Measurements from ENCODE around the gene FAIM2. TPM values are rescaled to one million over a fixed set of nuclear protein-coding genes. Genes with fewer than 3 reads are reported as not detected.

Gene FAIM2
- polyA plus RNA-seq (2013), result not detected

- Histone ChIP-seq H3K27ac (ENCODE audit: insufficient read depth in 1 of 2, low read depth in 1 of 2, low read length in 2 of 2, poor library complexity in 1 of 2, severe bottlenecking in 2 of 2) (no peak within 1 kb of the TSS), H3K27me3 (replicated peaks in 2 of 5; ENCODE audit: control insufficient read depth in 4 of 5, insufficient read depth in 5 of 5, low read length in 4 of 5) (peaks cover 0 to 36% (median 20%) of the 10 kb centered on the region in 5 experiments), H3K4me3 (ENCODE audit: control insufficient read depth in 1 of 7, extremely low read depth in 1 of 7, insufficient read depth in 4 of 7, low read depth in 2 of 7, low read length in 6 of 7) (peak within 1 kb of the TSS in 3 of 7 experiments; percentile 32 to 42 (median 36)), H3K9me3 (ENCODE audit: control extremely low read depth in 1 of 5, control insufficient read depth in 4 of 5, insufficient read depth in 2 of 5, low read depth in 1 of 5, low read length in 4 of 5) (no peaks in the 10 kb centered on the region), H3K36me3 (ENCODE audit: control insufficient read depth in 4 of 4, insufficient read depth in 4 of 4, low read length in 3 of 4) (no peaks in the 10 kb centered on the region), H3K4me1 (ENCODE audit: control extremely low read depth in 1 of 4, control insufficient read depth in 4 of 4, insufficient read depth in 4 of 4, low read length in 3 of 4) (peaks cover 0 to 12% (median 5%) of the 10 kb centered on the region in 4 experiments)
- CTCF ChIA-PET, result interaction anchor here (0.9 to 2.3 kb wide), 2 partner anchors 12 to 66 kb away, joined by 3 to 7 read pairs; no protein-coding TSS in a partner anchor
- peak; percentile 11 to 64 (median 53) for DNase-seq
- POLR2A ChIA-PET, result no interaction called here
- WGBS (ENCODE audit: insufficient coverage), result 5% methylated on average over 28 of the region's 56 CpGs
Measured at GRCh38 chr12:49903700-49904423, at the start of gene FAIM2. FAIM2 (minus strand) TSS chr12:49903900; CDS start chr12:49903792, 108 bp downstream.

GRCh38 chr12:49953151-49953550 lies 49.5 kb upstream of the FAIM2 start:
- WGBS (ENCODE audit: insufficient coverage), result 79% methylated on average over 2 of the region's 4 CpGs
- POLR2A ChIA-PET, result no interaction called here
- DNase-seq, result no peak
- Histone ChIP-seq H3K4me3 (ENCODE audit: control insufficient read depth in 1 of 7, extremely low read depth in 1 of 7, insufficient read depth in 4 of 7, low read depth in 2 of 7, low read length in 6 of 7) (no peak overlapping the region), H3K4me1 (ENCODE audit: control extremely low read depth in 1 of 4, control insufficient read depth in 4 of 4, insufficient read depth in 4 of 4, low read length in 3 of 4) (peaks cover 6 to 20% (median 18%) of the 10 kb centered on the region in 4 experiments), H3K27ac (ENCODE audit: insufficient read depth in 1 of 2, low read depth in 1 of 2, low read length in 2 of 2, poor library complexity in 1 of 2, severe bottlenecking in 2 of 2) (no peak overlapping the region), H3K9me3 (ENCODE audit: control extremely low read depth in 1 of 5, control insufficient read depth in 4 of 5, insufficient read depth in 2 of 5, low read depth in 1 of 5, low read length in 4 of 5) (no peaks in the 10 kb centered on the region), H3K27me3 (replicated peaks in 2 of 5; ENCODE audit: control insufficient read depth in 4 of 5, insufficient read depth in 5 of 5, low read length in 4 of 5) (peaks cover 0 to 99% (median 61%) of the 10 kb centered on the region in 5 experiments), H3K36me3 (ENCODE audit: control insufficient read depth in 4 of 4, insufficient read depth in 4 of 4, low read length in 3 of 4) (no peaks in the 10 kb centered on the region)
- CTCF ChIA-PET, result interaction anchor here (1.8 to 5.4 kb wide), 2 partner anchors 14 to 37 kb away, joined by 3 to 32 read pairs; no protein-coding TSS in a partner anchor

- Histone ChIP-seq H3K4me1 (ENCODE audit: control extremely low read depth in 1 of 4, control insufficient read depth in 4 of 4, insufficient read depth in 4 of 4, low read length in 3 of 4) (peaks cover 6 to 20% (median 18%) of the 10 kb centered on the region in 4 experiments), H3K27ac (ENCODE audit: insufficient read depth in 1 of 2, low read depth in 1 of 2, low read length in 2 of 2, poor library complexity in 1 of 2, severe bottlenecking in 2 of 2) (no peak overlapping the region), H3K4me3 (ENCODE audit: control insufficient read depth in 1 of 7, extremely low read depth in 1 of 7, insufficient read depth in 4 of 7, low read depth in 2 of 7, low read length in 6 of 7) (no peak overlapping the region), H3K36me3 (ENCODE audit: control insufficient read depth in 4 of 4, insufficient read depth in 4 of 4, low read length in 3 of 4) (no peaks in the 10 kb centered on the region), H3K27me3 (replicated peaks in 2 of 5; ENCODE audit: control insufficient read depth in 4 of 5, insufficient read depth in 5 of 5, low read length in 4 of 5) (peaks cover 0 to 99% (median 62%) of the 10 kb centered on the region in 5 experiments), H3K9me3 (ENCODE audit: control extremely low read depth in 1 of 5, control insufficient read depth in 4 of 5, insufficient read depth in 2 of 5, low read depth in 1 of 5, low read length in 4 of 5) (no peaks in the 10 kb centered on the region)
- ChIA-PET CTCF (interaction anchor here (1.8 to 5.4 kb wide), 2 partner anchors 15 to 38 kb away, joined by 3 to 32 read pairs; no protein-coding TSS in a partner anchor), POLR2A (no interaction called here)
- no peak for DNase-seq
- WGBS (ENCODE audit: insufficient coverage), result 17% methylated on average over 1 of the region's 1 CpG
Measured at GRCh38 chr12:49952391-49953055, 48.8 kb upstream of the FAIM2 start.

- Histone ChIP-seq H3K36me3 (ENCODE audit: control insufficient read depth in 4 of 4, insufficient read depth in 4 of 4, low read length in 3 of 4) (no peaks in the 10 kb centered on the region), H3K4me1 (ENCODE audit: control extremely low read depth in 1 of 4, control insufficient read depth in 4 of 4, insufficient read depth in 4 of 4, low read length in 3 of 4) (peaks cover 6 to 19% (median 17%) of the 10 kb centered on the region in 4 experiments), H3K9me3 (ENCODE audit: control extremely low read depth in 1 of 5, control insufficient read depth in 4 of 5, insufficient read depth in 2 of 5, low read depth in 1 of 5, low read length in 4 of 5) (no peaks in the 10 kb centered on the region), H3K4me3 (ENCODE audit: control insufficient read depth in 1 of 7, extremely low read depth in 1 of 7, insufficient read depth in 4 of 7, low read depth in 2 of 7, low read length in 6 of 7) (no peak overlapping the region), H3K27ac (ENCODE audit: insufficient read depth in 1 of 2, low read depth in 1 of 2, low read length in 2 of 2, poor library complexity in 1 of 2, severe bottlenecking in 2 of 2) (no peak overlapping the region), H3K27me3 (replicated peaks in 2 of 5; ENCODE audit: control insufficient read depth in 4 of 5, insufficient read depth in 5 of 5, low read length in 4 of 5) (peaks cover 0 to 96% (median 55%) of the 10 kb centered on the region in 5 experiments)
- ChIA-PET POLR2A (no interaction called here), CTCF (interaction anchor here (5.4 kb wide), 1 partner anchor 15 kb away, joined by 32 read pairs; no protein-coding TSS in a partner anchor)
- DNase-seq, result no peak
- WGBS (ENCODE audit: insufficient coverage), result 69% methylated on average over 12 of the region's 14 CpGs
Measured at GRCh38 chr12:49951411-49952240, 47.9 kb upstream of the FAIM2 start.

GRCh38 chr12:49950273-49951251 lies 46.9 kb upstream of the FAIM2 start, which contains the start of gene AQP2:
AQP2 (plus strand) TSS chr12:49950737; CDS start chr12:49950831, 94 bp downstream.
- CTCF ChIA-PET, result interaction anchor here (0.8 to 6.4 kb wide), 4 partner anchors 10 to 105 kb away, joined by 3 to 44 read pairs (median 8); partner anchors contain the start of gene AQP5
- 90% methylated on average over 27 of the region's 32 CpGs for WGBS (ENCODE audit: insufficient coverage)
- H3K9me3 ChIP-seq (ENCODE audit: control extremely low read depth in 1 of 5, control insufficient read depth in 4 of 5, insufficient read depth in 2 of 5, low read depth in 1 of 5, low read length in 4 of 5), result no peaks in the 10 kb centered on the region
- H3K27me3 ChIP-seq (replicated peaks in 2 of 5; ENCODE audit: control insufficient read depth in 4 of 5, insufficient read depth in 5 of 5, low read length in 4 of 5), result peaks cover 0 to 97% (median 54%) of the 10 kb centered on the region in 5 experiments
- H3K36me3 ChIP-seq (ENCODE audit: control insufficient read depth in 4 of 4, insufficient read depth in 4 of 4, low read length in 3 of 4), result no peaks in the 10 kb centered on the region
- no peak within 1 kb of the TSS for H3K4me3 ChIP-seq (ENCODE audit: control insufficient read depth in 1 of 7, extremely low read depth in 1 of 7, insufficient read depth in 4 of 7, low read depth in 2 of 7, low read length in 6 of 7)
- no peak within 1 kb of the TSS for H3K27ac ChIP-seq (ENCODE audit: insufficient read depth in 1 of 2, low read depth in 1 of 2, low read length in 2 of 2, poor library complexity in 1 of 2, severe bottlenecking in 2 of 2)
- no peak for DNase-seq
- POLR2A ChIA-PET, result no interaction called here
- H3K4me1 ChIP-seq (ENCODE audit: control extremely low read depth in 1 of 4, control insufficient read depth in 4 of 4, insufficient read depth in 4 of 4, low read length in 3 of 4), result peaks cover 0 to 10% (median 7%) of the 10 kb centered on the region in 4 experiments

GRCh38 chr12:49949866-49950265 lies 46.2 kb upstream of the FAIM2 start:
- Histone ChIP-seq H3K4me3 (ENCODE audit: control insufficient read depth in 1 of 7, extremely low read depth in 1 of 7, insufficient read depth in 4 of 7, low read depth in 2 of 7, low read length in 6 of 7) (no peak overlapping the region), H3K27ac (ENCODE audit: insufficient read depth in 1 of 2, low read depth in 1 of 2, low read length in 2 of 2, poor library complexity in 1 of 2, severe bottlenecking in 2 of 2) (no peak overlapping the region), H3K9me3 (ENCODE audit: control extremely low read depth in 1 of 5, control insufficient read depth in 4 of 5, insufficient read depth in 2 of 5, low read depth in 1 of 5, low read length in 4 of 5) (no peaks in the 10 kb centered on the region), H3K36me3 (ENCODE audit: control insufficient read depth in 4 of 4, insufficient read depth in 4 of 4, low read length in 3 of 4) (no peaks in the 10 kb centered on the region), H3K4me1 (ENCODE audit: control extremely low read depth in 1 of 4, control insufficient read depth in 4 of 4, insufficient read depth in 4 of 4, low read length in 3 of 4) (peaks cover 0 to 8% (median 3%) of the 10 kb centered on the region in 4 experiments), H3K27me3 (replicated peaks in 2 of 5; ENCODE audit: control insufficient read depth in 4 of 5, insufficient read depth in 5 of 5, low read length in 4 of 5) (peaks cover 0 to 91% (median 50%) of the 10 kb centered on the region in 5 experiments)
- CTCF ChIA-PET, result interaction anchor here (0.8 to 6.4 kb wide), 4 partner anchors 11 to 106 kb away, joined by 3 to 44 read pairs (median 8); partner anchors contain the start of gene AQP5
- 100% methylated on average over 3 of the region's 3 CpGs for WGBS (ENCODE audit: insufficient coverage)
- DNase-seq, result no peak
- POLR2A ChIA-PET, result no interaction called here

All from common myeloid progenitor, CD34-positive (primary cell).